Panc1 (cell line): ENCODE results near the gene NCOA6. TPM values are rescaled to one million over a fixed set of nuclear protein-coding genes. Genes with fewer than 3 reads are reported as not detected.

ENCODE experiments used
- ATAC-seq: fragments of 200-7000 bp; cut with Tn5 transposase; 2 replicates; pipeline ENCODE4 v1.9.1; 2020; ENCODE audit warnings: mild to moderate bottlenecking, moderate library complexity
- BruUV-seq: library from RNA; stranded (reverse); fragments of 400-500 nt; replicated peaks from 2 replicates; lab custom pipeline; 2021; lab: Mats Ljungman, UMichigan
- CTCF ChIA-PET: fragments of 300-600 bp; sonication (Branson Sonifier 250); formaldehyde crosslinking; loops from one replicate; lab custom pipeline; 2022; ENCODE audit warnings: antibody characterized with exemption; lab: Charles Lee
- POLR2A ChIA-PET: fragments of 300-600 bp; sonication (Branson Sonifier 250); formaldehyde crosslinking; loops from one replicate; lab custom pipeline; 2022; ENCODE audit warnings: antibody characterized with exemption; lab: Charles Lee
- DNase-seq: peaks from one replicate; pipeline ENCODE4 v3.0.0-alpha.2; 2010; ENCODE audit warnings: low read depth, low spot score
- H3K27ac ChIP-seq: 2 replicates; pipeline ENCODE4 v1.5.1; 2011; ENCODE audit warnings: mild to moderate bottlenecking, low read length, inconsistent platforms
- H3K27me3 ChIP-seq: fragments of 200-500 bp; sonication (Bioruptor generic); 2 replicates; pipeline ENCODE4 v1.6.0; 2014; ENCODE audit warnings: low read length, inconsistent platforms; ENCODE audit not compliant: control insufficient read depth, insufficient read depth
- H3K36me3 ChIP-seq: fragments of 200-500 bp; sonication (Bioruptor generic); 2 replicates; pipeline ENCODE4 v1.5.1; 2014; ENCODE audit warnings: inconsistent platforms, mild to moderate bottlenecking, low read length, moderate library complexity; ENCODE audit not compliant: control insufficient read depth, insufficient read depth
- H3K4me1 ChIP-seq: 2 replicates; pipeline ENCODE4 v1.5.1; 2011; ENCODE audit warnings: inconsistent platforms, mild to moderate bottlenecking, low read length, moderate library complexity; ENCODE audit not compliant: control insufficient read depth, insufficient read depth
- H3K4me3 ChIP-seq, 2 experiments: 2 replicates each; pipeline ENCODE4 v1.5.1; 2011 to 2012; ENCODE audit warnings: low read depth in 2 of 2, low read length in 2 of 2, mild to moderate bottlenecking in 2 of 2, inconsistent platforms in 1 of 2, moderate library complexity in 1 of 2
- H3K9me3 ChIP-seq: fragments of 200-500 bp; sonication (Bioruptor generic); 2 replicates; pipeline ENCODE4 v1.5.1; 2014; ENCODE audit warnings: low read depth, mild to moderate bottlenecking, inconsistent platforms, low read length, moderate library complexity; ENCODE audit not compliant: control insufficient read depth, insufficient read depth
- CTCF ChIP-seq: fragments of 450-650 bp; IDR thresholded peaks from 2 replicates; pipeline ENCODE4 v1.5.1; 2017; ENCODE audit warnings: mild to moderate bottlenecking
- POLR2AphosphoS5 ChIP-seq: IDR thresholded peaks from 2 replicates; pipeline ENCODE4 v1.6.1; 2012; ENCODE audit warnings: mild to moderate bottlenecking, low read depth, low read length, moderate library complexity
- REST ChIP-seq, 2 experiments: IDR thresholded peaks; 2 replicates each; pipeline ENCODE4 v1.6.1; 2011 to 2012; ENCODE audit warnings: low read depth in 2 of 2, control low read depth in 1 of 2, low read length in 1 of 2, mild to moderate bottlenecking in 1 of 2, moderate library complexity in 1 of 2; ENCODE audit not compliant: insufficient read depth in 1 of 2
- SIN3A ChIP-seq: IDR thresholded peaks from 2 replicates; pipeline ENCODE4 v1.6.1; 2012; ENCODE audit warnings: low read depth, mild to moderate bottlenecking, low read length, moderate library complexity, borderline replicate concordance; ENCODE audit not compliant: insufficient read depth
- TCF7L2 ChIP-seq: IDR thresholded peaks from 2 replicates; pipeline ENCODE4 v1.6.1; 2011; ENCODE audit warnings: mild to moderate bottlenecking, low read depth, low read length, inconsistent platforms
- in situ Hi-C: cut with HindIII; loops from 2 replicates; pipeline ENCODE4 v1.10.0; 2016; ENCODE audit warnings: low sequenced_read_pairs, low pct_unique_long_range_greater_than_20kb
- intact Hi-C: fragments of 100-400 bp; cut with micrococcal nuclease; formaldehyde crosslinking; loops from one replicate; pipeline ENCODE4 v1.10.0; 2022; ENCODE audit not compliant: unreplicated experiment
- total RNA-seq: library from RNA; stranded (reverse); gene quantifications from one replicate; pipeline ENCODE4 v1.2.1, GENCODE V29; 2021; ENCODE audit not compliant: unreplicated experiment

Gene NCOA6
- total RNA-seq, 1 experiment from 2014 or later = 28.9 TPM

GRCh38 chr20:34872622-34873224 is 47.3 kb upstream of the NCOA6 start, which contains the start of gene GGT7:
Gene GGT7 (minus strand): TSS chr20:34872856. CDS start chr20:34872815, 41 bp downstream.
- Histone ChIP-seq H3K4me3 (peak within 1 kb of the TSS; percentile 62 to 67), H3K27me3 (no peaks in the 10 kb centered on the region), H3K27ac (peak within 1 kb of the TSS; percentile 75), H3K36me3 (no peaks in the 10 kb centered on the region), H3K9me3 (no peaks in the 10 kb centered on the region), H3K4me1 (peaks cover 12% of the 10 kb centered on the region)
- intact Hi-C loops (loop anchor here (10.0 kb wide), 1 partner anchor 222 kb away; the partner anchor contains the start of gene TRPC4AP), in situ Hi-C loops (no loop called here)
- ChIA-PET CTCF (interaction anchor here (0.6 to 1.2 kb wide), 2 partner anchors 82 to 272 kb away, joined by 3 read pairs; no protein-coding TSS in a partner anchor), POLR2A (no interaction called here)
- TF ChIP-seq SIN3A = no peak
- peak; percentile 95 for TF ChIP-seq CTCF
- no peak for DNase-seq
- peak; percentile 65 for ATAC-seq
- no TSS peak for BruUV-seq

DNA sequence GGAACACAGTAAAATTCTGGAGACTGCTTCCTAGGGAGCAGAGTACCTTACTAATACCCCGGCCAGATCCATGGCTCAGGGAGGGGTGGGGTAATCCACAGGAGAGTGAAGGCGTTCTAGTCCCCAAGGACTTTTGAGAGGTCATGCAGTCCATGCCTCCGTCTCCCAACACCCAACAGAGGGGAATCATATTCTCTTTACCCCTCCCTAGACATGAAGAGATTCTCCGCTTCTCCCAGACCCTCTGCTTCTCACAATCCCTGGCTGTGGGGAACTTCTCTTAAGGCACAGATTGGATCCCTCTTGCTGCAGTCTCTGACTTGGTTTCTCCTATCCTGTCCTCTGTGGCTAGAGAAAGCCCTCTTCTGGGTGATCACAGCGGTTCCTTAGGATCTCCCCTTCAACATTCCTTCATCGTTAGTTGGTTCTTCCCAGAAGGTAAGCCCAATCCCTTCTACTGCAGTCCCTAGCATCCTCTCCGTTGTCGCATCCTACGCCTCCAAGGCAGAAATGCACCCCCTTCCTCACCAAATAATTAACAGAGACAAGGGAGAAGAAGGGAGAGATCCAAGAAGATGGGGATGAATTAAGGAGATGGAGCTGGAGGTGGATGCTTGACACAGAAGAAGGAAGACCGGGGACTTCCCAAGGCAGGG is 46.6 kb upstream of the NCOA6 start:
- Histone ChIP-seq H3K27me3 (no peaks in the 10 kb centered on the region), H3K9me3 (no peaks in the 10 kb centered on the region), H3K36me3 (no peaks in the 10 kb centered on the region), H3K4me1 (peaks cover 12% of the 10 kb centered on the region), H3K27ac (peak overlapping the region; percentile 75), H3K4me3 (peak overlapping the region; percentile 62 to 67)
- no peak for TF ChIP-seq SIN3A
- TF ChIP-seq CTCF = no peak
- TSS peak; percentile 69 for BruUV-seq
- ChIA-PET POLR2A (no interaction called here), CTCF (interaction anchor here (0.5 to 1.2 kb wide), 3 partner anchors 20 to 273 kb away, joined by 3 to 6 read pairs (median 3); no protein-coding TSS in a partner anchor)
- ATAC-seq = no peak
- intact Hi-C loops (loop anchor here (10.0 kb wide), 1 partner anchor 223 kb away; the partner anchor contains the start of gene TRPC4AP), in situ Hi-C loops (no loop called here)
- no peak for DNase-seq

DNA sequence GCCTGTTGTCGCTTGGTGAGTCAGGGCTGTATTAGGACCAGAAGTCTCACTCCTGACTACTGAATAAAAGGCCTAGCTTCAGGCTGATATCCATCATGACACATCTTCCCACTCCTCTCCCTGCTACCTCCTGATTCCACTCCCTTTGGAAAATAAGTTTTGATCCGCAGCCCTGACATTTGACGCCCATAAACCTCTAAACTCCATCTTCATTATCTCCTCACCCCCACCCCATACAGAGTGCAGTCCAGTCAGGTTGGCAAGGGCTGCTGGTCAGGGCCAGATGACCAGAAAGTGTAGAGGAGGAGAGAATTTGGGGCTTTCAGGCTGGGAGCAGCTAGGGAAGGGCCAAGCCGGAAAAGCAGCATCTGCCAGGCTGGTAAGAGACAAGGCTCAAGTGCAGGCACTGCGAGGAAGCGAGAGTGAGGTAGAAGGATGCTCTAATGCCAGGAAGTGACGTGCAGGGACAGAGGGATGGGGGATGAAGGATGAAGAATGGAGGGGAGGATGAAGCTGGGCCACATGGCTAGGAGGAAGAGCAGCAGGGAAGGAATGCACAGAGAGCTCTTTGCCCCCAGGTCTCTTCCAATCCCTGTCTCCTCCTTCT is 46.0 kb upstream of the NCOA6 start:
- TF ChIP-seq CTCF (no peak), POLR2AphosphoS5 (no peak), REST (IDR thresholded peaks at IDR 0.05; ENCODE audit: insufficient read depth in 1 of 2, low read depth in 2 of 2, low read length in 1 of 2) (no peak), TCF7L2 (no peak), SIN3A (no peak)
- POLR2A ChIA-PET = no interaction called here
- DNase-seq = no peak
- Histone ChIP-seq H3K27ac (no peak overlapping the region), H3K9me3 (no peaks in the 10 kb centered on the region), H3K4me3 (peak overlapping the region in 1 of 2 experiments; percentile 67; a peak in 3 of 4 replicates), H3K36me3 (no peaks in the 10 kb centered on the region), H3K4me1 (peaks cover 12% of the 10 kb centered on the region), H3K27me3 (no peaks in the 10 kb centered on the region)
- intact Hi-C loops = loop anchor here (10.0 kb wide), 1 partner anchor 223 kb away; the partner anchor contains the start of gene TRPC4AP
- CTCF ChIA-PET = interaction anchor here (0.5 kb wide), 1 partner anchor 19 kb away, joined by 6 read pairs; no protein-coding TSS in a partner anchor
- ATAC-seq = no peak
- in situ Hi-C loops = no loop called here
- BruUV-seq = no TSS peak
